GM12875 (cell line): ENCODE results near the gene ACAT2.
A peak's percentile ranks its signal among the peaks of the same experiment; 100 is the strongest.
"Not testable (repeated sequence)": the region's sequence is repeated elsewhere in the genome, so short reads cannot be mapped to it uniquely, and the experiment has no call there.

Experiments used
- H3K4me3 ChIP-seq: one replicate; pipeline ENCODE4 v1.5.1; 2011; ENCODE audit warnings: low read depth, low read length, control low read depth
- CTCF ChIP-seq: IDR thresholded peaks from 2 replicates; pipeline ENCODE4 v1.5.1; 2011; ENCODE audit warnings: low read depth, mild to moderate bottlenecking, control low read depth, inconsistent platforms, low read length, moderate library complexity, borderline replicate concordance; ENCODE audit not compliant: insufficient read depth

Gene ACAT2

DNA sequence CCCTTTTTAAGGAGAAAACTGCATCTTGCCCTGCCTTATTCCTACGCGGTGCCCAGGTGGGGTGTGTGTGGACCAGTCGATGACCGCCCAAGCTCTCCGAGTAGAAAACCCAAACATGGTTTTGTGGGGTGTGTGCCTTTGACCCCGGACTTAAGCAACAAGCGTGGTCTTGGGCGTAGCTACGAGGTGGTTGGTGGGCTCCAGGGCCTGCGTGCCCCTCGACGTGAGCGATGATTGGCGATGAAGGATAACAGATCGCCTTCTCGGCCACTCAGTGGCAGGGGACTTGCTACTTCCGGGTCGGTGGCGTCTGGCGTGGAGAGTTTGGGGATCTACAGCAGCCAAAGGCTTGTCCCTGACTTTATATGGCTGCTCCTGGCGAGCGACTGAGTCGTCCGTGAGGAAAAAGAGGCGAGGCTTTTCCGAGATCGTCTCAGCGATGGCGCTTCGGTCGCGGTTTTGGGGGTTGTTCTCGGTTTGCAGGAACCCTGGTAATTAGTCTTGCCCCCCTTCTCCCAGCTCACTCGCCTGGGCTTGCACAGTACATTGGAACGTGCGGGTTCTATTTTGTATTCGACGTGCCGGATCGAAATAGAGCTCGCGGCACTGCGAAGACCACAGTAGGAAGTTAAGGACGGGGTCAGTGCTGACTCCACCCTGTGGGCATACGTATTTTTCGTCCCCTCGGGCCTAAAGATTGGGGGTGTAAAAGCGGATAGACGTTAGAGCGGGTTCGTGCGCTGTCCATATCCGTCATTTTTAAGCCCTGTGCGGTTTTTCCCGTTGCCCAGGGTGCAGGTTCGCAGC lies 28.5 kb downstream of the ACAT2 start, which contains the start of gene MRPL18:
Gene MRPL18, plus strand, starts transcription at position 319 of the 807 bp plus-strand sequence. Its CDS starts 121 bp downstream, at position 440.
- H3K4me3 ChIP-seq: peak within 1 kb of the TSS; percentile 67
- TF ChIP-seq CTCF: no peak

DNA sequence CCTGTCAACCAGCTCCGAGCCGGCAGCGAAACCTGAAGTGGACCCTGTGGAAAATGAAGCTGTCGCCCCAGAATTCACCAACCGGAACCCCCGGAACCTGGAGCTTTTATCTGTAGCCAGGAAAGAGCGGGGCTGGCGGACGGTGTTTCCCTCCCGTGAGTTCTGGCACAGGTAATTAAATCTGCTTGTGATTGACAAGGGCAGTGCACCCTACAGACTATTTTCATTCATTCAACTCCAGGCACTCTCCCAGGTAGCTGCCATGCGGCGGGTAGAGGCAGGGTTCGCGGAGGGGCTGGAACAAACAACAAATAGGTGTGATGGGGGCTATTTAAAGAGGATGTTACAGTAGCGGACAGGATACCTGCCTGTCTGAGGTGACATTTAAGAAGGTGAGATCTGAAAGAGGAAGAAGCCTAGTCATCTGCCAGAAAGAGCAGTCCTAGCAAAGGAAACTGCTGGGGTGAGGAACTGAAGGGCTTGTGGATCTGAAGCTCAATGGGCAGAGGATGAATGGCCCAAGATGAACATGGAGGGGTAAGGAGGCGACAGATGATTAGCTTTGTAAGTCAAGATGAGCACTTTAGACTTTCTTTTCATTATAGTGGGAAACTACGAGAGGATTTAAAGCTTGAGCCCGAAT lies 29.2 kb downstream of the ACAT2 start:
- H3K4me3 ChIP-seq: peak overlapping the region; percentile 57

DNA sequence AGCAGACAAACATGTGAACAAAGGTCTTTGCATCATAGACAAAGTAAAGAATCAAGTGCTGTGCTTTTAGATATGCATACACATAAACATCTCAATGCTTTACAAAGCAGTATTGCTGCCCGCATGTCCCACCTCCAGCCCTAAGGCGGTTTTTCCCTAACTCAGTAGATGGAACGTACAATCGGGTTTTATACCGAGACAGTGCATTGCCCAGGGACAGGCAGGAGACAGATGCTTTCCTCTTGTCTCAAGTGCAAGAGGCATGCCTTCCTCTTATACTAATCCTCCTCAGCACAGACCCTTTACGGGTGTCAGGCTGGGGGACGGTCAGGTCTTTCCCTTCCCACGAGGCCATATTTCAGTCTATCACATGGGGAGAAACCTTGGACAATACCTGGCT lies 33.1 kb downstream of the ACAT2 start:
- not testable (repeated sequence) for H3K4me3 ChIP-seq

More for the DNA sequence above, 29.2 kb downstream of the ACAT2 start:
- no peak for TF ChIP-seq CTCF

GRCh38 chr6:159797554-159797953 lies 35.7 kb downstream of the ACAT2 start:
- TF ChIP-seq CTCF: no peak
- no peak overlapping the region for H3K4me3 ChIP-seq

DNA sequence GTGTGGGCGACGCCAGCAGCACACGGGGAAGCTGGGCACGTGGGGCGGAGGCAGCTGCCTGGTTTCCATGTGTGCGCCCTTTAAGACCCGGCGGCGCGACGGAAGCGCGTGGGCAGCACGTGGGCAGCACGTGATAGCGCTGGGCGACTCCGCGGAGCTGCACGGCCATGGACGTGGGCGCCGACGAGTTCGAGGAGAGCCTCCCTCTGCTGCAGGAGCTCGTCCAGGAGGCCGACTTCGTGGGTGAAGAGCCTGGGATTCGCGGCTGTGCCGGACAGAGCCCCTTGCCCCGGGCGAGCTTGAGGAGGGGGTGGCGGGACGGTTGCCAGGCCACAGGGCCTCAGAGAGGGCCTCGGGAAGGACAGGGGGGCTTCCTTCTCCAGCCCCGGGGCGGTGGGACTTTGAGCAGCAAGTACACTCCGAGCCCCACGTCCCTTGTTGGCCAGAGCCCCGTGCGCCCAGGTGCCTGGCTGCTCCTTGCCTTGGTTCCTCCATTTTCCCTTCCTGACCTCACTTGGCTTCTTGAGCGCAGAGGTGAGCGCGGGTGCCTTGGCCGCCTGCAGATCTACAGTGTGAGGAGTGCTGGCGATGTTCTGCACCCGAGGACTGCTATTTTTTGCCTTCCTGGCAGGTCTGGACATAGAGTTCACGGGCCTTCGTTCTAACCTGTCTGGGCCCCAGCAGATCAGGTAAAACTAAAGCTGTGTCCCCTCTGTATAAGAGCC lies 38.5 kb downstream of the ACAT2 start, which contains the start of gene PNLDC1:
Gene PNLDC1, plus strand, starts transcription at position 136 of the 725 bp plus-strand sequence. Its CDS starts 32 bp downstream, at position 168.
- no peak within 1 kb of the TSS for H3K4me3 ChIP-seq
- no peak for TF ChIP-seq CTCF

- H3K4me3 ChIP-seq: no peak overlapping the region
Observed at GRCh38 chr6:159801935-159802334, 40.1 kb downstream of the ACAT2 start.

More at GRCh38 chr6:159801935-159802334, 40.1 kb downstream of the ACAT2 start:
- no peak for TF ChIP-seq CTCF
